IMR-90 (cell line): ENCODE data around the gene MYCBPAP. TPM values are rescaled to one million over a fixed set of nuclear protein-coding genes. Genes with fewer than 3 reads are reported as not detected.

Source experiments
- ATAC-seq: fragments of 200-7000 bp; cut with Tn5 transposase; 2 replicates; pipeline ENCODE4 v1.9.1; 2020; ENCODE audit warnings: low read depth, mild to moderate bottlenecking, moderate library complexity
- BruUV-seq: library from RNA; stranded (reverse); fragments of 400-500 nt; replicated peaks from 2 replicates; lab custom pipeline; 2021; lab: Mats Ljungman, UMichigan
- CTCF ChIA-PET: fragments of 300-600 bp; formaldehyde crosslinking; extraction: SDS; loops from one replicate; lab custom pipeline; 2021; ENCODE audit warnings: antibody characterized with exemption; lab: Yijun Ruan, JAX
- POLR2A ChIA-PET: fragments of 300-600 bp; sonication (Branson Sonifier 250); formaldehyde crosslinking; loops from one replicate; lab custom pipeline; 2022; ENCODE audit warnings: antibody characterized with exemption; ENCODE audit not compliant: unreplicated experiment; lab: Charles Lee
- DNase-seq: peaks from one replicate; pipeline ENCODE4 v3.0.0; 2013
- H2AFZ ChIP-seq: replicated peaks from 2 replicates; pipeline ENCODE3; 2013; ENCODE audit warnings: low read length, mild to moderate bottlenecking; ENCODE audit not compliant: poor library complexity
- H2AK5ac ChIP-seq: 2 replicates; pipeline ENCODE4 v1.6.1; 2013; ENCODE audit warnings: low read depth, low read length, inconsistent platforms
- H2AK9ac ChIP-seq: replicated peaks from 2 replicates; pipeline ENCODE3; 2013; ENCODE audit warnings: mild to moderate bottlenecking, low read depth, low read length, moderate library complexity; ENCODE audit not compliant: poor library complexity
- H2BK120ac ChIP-seq: 2 replicates; pipeline ENCODE4 v1.6.1; 2013; ENCODE audit warnings: low read depth, low read length, inconsistent platforms
- H2BK15ac ChIP-seq: 3 replicates; pipeline ENCODE4 v1.6.1; 2013; ENCODE audit warnings: low read depth, low read length, inconsistent platforms
- H2BK20ac ChIP-seq: 2 replicates; pipeline ENCODE4 v1.6.1; 2013; ENCODE audit warnings: low read depth, mild to moderate bottlenecking, inconsistent platforms, low read length, moderate library complexity
- H2BK5ac ChIP-seq: 2 replicates; pipeline ENCODE4 v1.6.1; 2013; ENCODE audit warnings: mild to moderate bottlenecking, low read depth, low read length, inconsistent platforms; ENCODE audit not compliant: poor library complexity, severe bottlenecking
- H3K14ac ChIP-seq: replicated peaks from 2 replicates; pipeline ENCODE4 v1.6.1; 2013; ENCODE audit warnings: low read depth, low read length, inconsistent platforms
- H3K18ac ChIP-seq: 2 replicates; pipeline ENCODE4 v1.6.1; 2013; ENCODE audit warnings: low read depth, low read length, control low read depth
- H3K23ac ChIP-seq: 2 replicates; pipeline ENCODE4 v1.6.1; 2013; ENCODE audit warnings: low read depth, low read length, inconsistent platforms
- H3K27ac ChIP-seq: 2 replicates; pipeline ENCODE4 v1.5.1; 2013; ENCODE audit warnings: mild to moderate bottlenecking, control low read depth, low read length; ENCODE audit not compliant: insufficient read depth
- H3K27me3 ChIP-seq: 2 replicates; pipeline ENCODE4 v1.6.1; 2013; ENCODE audit warnings: low read length; ENCODE audit not compliant: control insufficient read depth, insufficient read depth
- H3K36me3 ChIP-seq: 2 replicates; pipeline ENCODE4 v1.6.1; 2013; ENCODE audit warnings: low read length, mixed read lengths; ENCODE audit not compliant: control insufficient read depth, insufficient read depth
- H3K4ac ChIP-seq: 2 replicates; pipeline ENCODE4 v1.6.1; 2013; ENCODE audit warnings: low read depth, low read length, inconsistent platforms
- H3K4me1 ChIP-seq: 2 replicates; pipeline ENCODE4 v1.6.1; 2013; ENCODE audit warnings: low read length, mixed read lengths; ENCODE audit not compliant: control insufficient read depth, insufficient read depth
- H3K4me2 ChIP-seq: 2 replicates; pipeline ENCODE4 v1.6.1; 2013; ENCODE audit warnings: low read depth, mild to moderate bottlenecking, control low read depth, low read length, moderate library complexity
- H3K4me3 ChIP-seq: 2 replicates; pipeline ENCODE4 v1.5.1; 2013; ENCODE audit warnings: low read depth, mild to moderate bottlenecking, control low read depth, low read length, moderate library complexity; ENCODE audit not compliant: insufficient read depth
- H3K56ac ChIP-seq: 2 replicates; pipeline ENCODE4 v1.6.1; 2013; ENCODE audit warnings: low read length, inconsistent platforms; ENCODE audit not compliant: insufficient read depth; ENCODE audit errors: extremely low read depth
- H3K79me1 ChIP-seq, 2 experiments: 2 replicates each; pipeline ENCODE4 v1.6.1; 2013; ENCODE audit warnings: low read length in 2 of 2, inconsistent platforms in 1 of 2, low read depth in 1 of 2
- H3K9ac ChIP-seq: 2 replicates; pipeline ENCODE4 v1.6.1; 2013; ENCODE audit warnings: low read depth, low read length, control low read depth
- H3K9me1 ChIP-seq: 2 replicates; pipeline ENCODE4 v1.6.1; 2013; ENCODE audit warnings: low read length, inconsistent platforms; ENCODE audit not compliant: insufficient read depth
- H3K9me3 ChIP-seq: 2 replicates; pipeline ENCODE4 v1.6.1; 2013; ENCODE audit warnings: low read length; ENCODE audit not compliant: control insufficient read depth, insufficient read depth
- H4K20me1 ChIP-seq: 2 replicates; pipeline ENCODE4 v1.6.1; 2013; ENCODE audit warnings: low read length, inconsistent platforms; ENCODE audit not compliant: insufficient read depth
- H4K5ac ChIP-seq: 2 replicates; pipeline ENCODE4 v1.6.1; 2013; ENCODE audit warnings: mild to moderate bottlenecking, low read depth, low read length, control low read depth
- H4K8ac ChIP-seq, 2 experiments: 2 replicates each; pipeline ENCODE4 v1.6.1; 2013; ENCODE audit warnings: low read depth in 2 of 2, low read length in 2 of 2, control low read depth in 1 of 2, inconsistent platforms in 1 of 2
- H4K91ac ChIP-seq: 2 replicates; pipeline ENCODE4 v1.6.1; 2013; ENCODE audit warnings: low read depth, low read length, inconsistent platforms; ENCODE audit not compliant: insufficient read depth
- BHLHE40 ChIP-seq: fragments of 150-350 bp; IDR thresholded peaks from 2 replicates; pipeline ENCODE4 v1.6.1; 2016; ENCODE audit warnings: mild to moderate bottlenecking, low read depth, low read length
- CEBPB ChIP-seq: IDR thresholded peaks from 2 replicates; pipeline ENCODE4 v1.6.1; 2012; ENCODE audit warnings: low read depth, low read length, improper control_type of control experiment
- CHD1 ChIP-seq: IDR thresholded peaks from 2 replicates; pipeline ENCODE4 v1.6.1; 2012; ENCODE audit warnings: low read depth, low read length, improper control_type of control experiment
- CTCF ChIP-seq: conservative IDR thresholded peaks from 2 replicates; pipeline ENCODE4 v1.5.1; 2012; ENCODE audit warnings: mild to moderate bottlenecking, low read depth, low read length, improper control_type of control experiment
- ELK1 ChIP-seq: fragments of 150-350 bp; IDR thresholded peaks from 2 replicates; pipeline ENCODE4 v1.6.1; 2016; ENCODE audit warnings: low read depth, mild to moderate bottlenecking, low read length, moderate library complexity, borderline replicate concordance
- FOS ChIP-seq: fragments of 150-350 bp; IDR thresholded peaks from 2 replicates; pipeline ENCODE4 v1.6.1; 2016; ENCODE audit warnings: low read depth, low read length
- MAFK ChIP-seq: IDR thresholded peaks from 2 replicates; pipeline ENCODE4 v1.6.1; 2012; ENCODE audit warnings: low read depth, low read length, improper control_type of control experiment
- MAZ ChIP-seq: IDR thresholded peaks from 2 replicates; pipeline ENCODE4 v1.6.1; 2012; ENCODE audit warnings: low read depth, mild to moderate bottlenecking, low read length, improper control_type of control experiment, moderate library complexity, borderline replicate concordance
- MXI1 ChIP-seq: IDR thresholded peaks from 2 replicates; pipeline ENCODE4 v1.6.1; 2012; ENCODE audit warnings: low read depth, mild to moderate bottlenecking, low read length, moderate library complexity, borderline replicate concordance
- NFE2L2 ChIP-seq: fragments of 150-350 bp; IDR thresholded peaks from 2 replicates; pipeline ENCODE4 v1.6.1; 2016; ENCODE audit warnings: low read depth, mild to moderate bottlenecking, low read length
- POLR2A ChIP-seq: IDR thresholded peaks from 2 replicates; pipeline ENCODE4 v1.6.1; 2012; ENCODE audit warnings: mild to moderate bottlenecking, low read depth, low read length
- RAD21 ChIP-seq: IDR thresholded peaks from 2 replicates; pipeline ENCODE4 v1.6.1; 2012; ENCODE audit warnings: low read length, improper control_type of control experiment
- RCOR1 ChIP-seq: IDR thresholded peaks from 2 replicates; pipeline ENCODE4 v1.6.1; 2012; ENCODE audit warnings: mild to moderate bottlenecking, low read length, improper control_type of control experiment; ENCODE audit not compliant: insufficient replicate concordance
- RFX5 ChIP-seq: IDR thresholded peaks from 2 replicates; pipeline ENCODE4 v1.8.0; 2012; ENCODE audit warnings: low read depth, mild to moderate bottlenecking, low read length, moderate library complexity
- SMC3 ChIP-seq: fragments of 150-350 bp; IDR thresholded peaks from 2 replicates; pipeline ENCODE4 v1.6.1; 2016; ENCODE audit warnings: low read depth, mild to moderate bottlenecking, antibody characterized with exemption, low read length, moderate library complexity
- whole genome bisulfite sequencing, 2 experiments: methylation state at CpG; one replicate each; pipeline versions ENCODE4 v1.1.5 to v1.1.7; 2013; ENCODE audit warnings: missing lambda C conversion rate in 2 of 2; ENCODE audit not compliant: insufficient read length in 1 of 2; ENCODE audit errors: extremely low coverage in 2 of 2; 5-methylcytosine and 5-hydroxymethylcytosine counted together
- dilution Hi-C: fragments of 300-500 bp; cut with HindIII; formaldehyde crosslinking; loops from one replicate; pipeline ENCODE4 v1.14.3; 2018; ENCODE audit warnings: low sequenced_read_pairs; ENCODE audit not compliant: unreplicated experiment
- in situ Hi-C: fragments of 300-500 bp; cut with MboI; formaldehyde crosslinking; loops from 3 replicates; pipeline ENCODE4 v1.14.3; 2019; ENCODE audit warnings: low sequenced_read_pairs, inconsistent platforms, mixed read lengths
- intact Hi-C: fragments of 100-400 bp; cut with micrococcal nuclease; formaldehyde crosslinking; loops from 2 replicates; pipeline ENCODE4 v1.10.0; 2022
- polyA plus RNA-seq, 3 experiments: library from polyadenylated mRNA; depleted of rRNA; stranded (reverse); fragments of >200 nt; gene quantifications; 2 replicates each; pipeline ENCODE4 v1.2.3, GENCODE V29; 2012; ENCODE audit warnings: low replicate concordance in 1 of 3
- total RNA-seq: library from RNA; depleted of rRNA; stranded (reverse); fragments of >200 nt; gene quantifications from 2 replicates; pipeline ENCODE4 v1.2.3, GENCODE V29; 2012
- TF ChIP-seq, protein P1 (sequence below): fragments of 150-350 bp; IDR thresholded peaks from 2 replicates; pipeline ENCODE4 v1.6.1; 2017; ENCODE audit warnings: mild to moderate bottlenecking, antibody characterized with exemption, low read length, low read depth

The MYCBPAP gene
- total and polyA plus RNA-seq, 2 of the 4 experiments (the other 2 are of a cell fraction), result 0.17 to 0.18 TPM

GRCh38 chr17:50576864-50577263, 68.6 kb downstream of the MYCBPAP start:
- Histone ChIP-seq H3K27ac (no peak overlapping the region), H4K91ac (no peak overlapping the region), H4K5ac (no peak overlapping the region), H3K4me1 (no peaks in the 10 kb centered on the region), H3K27me3 (peaks cover 45% of the 10 kb centered on the region), H2AK9ac (no peak overlapping the region), H2BK120ac (no peak overlapping the region), H3K23ac (no peak overlapping the region), H2BK15ac (no peak overlapping the region), H3K9me3 (no peaks in the 10 kb centered on the region), H3K9me1 (no peaks in the 10 kb centered on the region), H4K20me1 (no peaks in the 10 kb centered on the region), H3K14ac (no peak overlapping the region), H3K4me3 (no peak overlapping the region), H3K79me1 (no peaks in the 10 kb centered on the region), H3K4me2 (no peak overlapping the region), H2AK5ac (no peak overlapping the region), H3K56ac (no peak overlapping the region), H4K8ac (no peak overlapping the region), H2BK5ac (no peak overlapping the region), H3K4ac (no peak overlapping the region), H2AFZ (no peak overlapping the region), H3K18ac (no peak overlapping the region), H2BK20ac (no peak overlapping the region), H3K36me3 (no peaks in the 10 kb centered on the region), H3K9ac (no peak overlapping the region)
- intact Hi-C loops (no loop called here), in situ Hi-C loops (no loop called here), dilution Hi-C loops (no loop called here)
- TF ChIP-seq CTCF, result no peak
- TF ChIP-seq MAZ, result no peak
- no peak for TF ChIP-seq RFX5
- TF ChIP-seq NFE2L2, result no peak
- no peak for TF ChIP-seq MAFK
- TF ChIP-seq ELK1, result no peak
- no peak for TF ChIP-seq RCOR1
- TF ChIP-seq, protein P1, sequence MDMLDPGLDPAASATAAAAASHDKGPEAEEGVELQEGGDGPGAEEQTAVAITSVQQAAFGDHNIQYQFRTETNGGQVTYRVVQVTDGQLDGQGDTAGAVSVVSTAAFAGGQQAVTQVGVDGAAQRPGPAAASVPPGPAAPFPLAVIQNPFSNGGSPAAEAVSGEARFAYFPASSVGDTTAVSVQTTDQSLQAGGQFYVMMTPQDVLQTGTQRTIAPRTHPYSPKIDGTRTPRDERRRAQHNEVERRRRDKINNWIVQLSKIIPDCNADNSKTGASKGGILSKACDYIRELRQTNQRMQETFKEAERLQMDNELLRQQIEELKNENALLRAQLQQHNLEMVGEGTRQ, result no peak
- no peak for TF ChIP-seq RAD21
- TF ChIP-seq POLR2A, result no peak
- no peak for TF ChIP-seq MXI1
- no peak for TF ChIP-seq CHD1
- TF ChIP-seq FOS, result no peak
- no peak for TF ChIP-seq SMC3
- TF ChIP-seq CEBPB, result no peak
- TF ChIP-seq BHLHE40, result no peak
- BruUV-seq, result no TSS peak
- WGBS, 2 experiments, result 90% methylated on average over 4 of the region's 13 CpGs; no CpG with 5 or more reads in 1 of the 2 experiments
- ATAC-seq (no peak), DNase-seq (no peak)
- ChIA-PET POLR2A (no interaction called here), CTCF (no interaction called here)
